Erythroblast (primary cell): ENCODE measurements around the gene UTP18.
"Not testable (repeated sequence)": the region's sequence is repeated elsewhere in the genome, so short reads cannot be mapped to it uniquely, and the experiment has no call there.

Experiments
- DNase-seq, 2 experiments: peaks; one replicate each; lab custom pipeline; 2025; lab: John Stamatoyannopoulos, UW
- GATA1 ChIP-seq: IDR thresholded peaks from 2 replicates; pipeline ENCODE4 v1.6.1; 2011; ENCODE audit warnings: low read depth, mild to moderate bottlenecking, control low read depth, low read length, moderate library complexity
- POLR2A ChIP-seq: IDR thresholded peaks from 2 replicates; pipeline ENCODE4 v1.6.1; 2011; ENCODE audit warnings: mild to moderate bottlenecking, low read length

UTP18 gene

DNA sequence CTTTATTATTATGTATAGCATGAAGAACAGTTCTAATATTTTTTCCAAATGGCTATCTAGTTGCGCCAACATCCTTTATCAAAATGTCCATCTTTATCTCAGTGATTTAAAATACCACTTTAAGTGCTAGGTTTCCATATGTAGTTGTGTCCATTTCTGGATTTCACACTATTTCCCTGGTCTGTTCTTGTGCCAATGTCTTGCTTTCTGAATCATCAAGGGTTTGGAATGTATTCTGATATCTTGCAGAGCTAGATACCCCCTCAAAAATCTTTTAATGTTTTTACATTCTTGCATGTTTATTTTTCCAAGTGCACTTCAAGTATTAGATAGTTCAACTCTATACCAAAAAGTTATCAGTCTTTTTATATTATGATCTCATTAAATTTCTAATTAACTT lies 14.8 kb upstream of the UTP18 start:
- TF ChIP-seq POLR2A (no peak), GATA1 (no peak)
- DNase-seq, result no peak

DNA sequence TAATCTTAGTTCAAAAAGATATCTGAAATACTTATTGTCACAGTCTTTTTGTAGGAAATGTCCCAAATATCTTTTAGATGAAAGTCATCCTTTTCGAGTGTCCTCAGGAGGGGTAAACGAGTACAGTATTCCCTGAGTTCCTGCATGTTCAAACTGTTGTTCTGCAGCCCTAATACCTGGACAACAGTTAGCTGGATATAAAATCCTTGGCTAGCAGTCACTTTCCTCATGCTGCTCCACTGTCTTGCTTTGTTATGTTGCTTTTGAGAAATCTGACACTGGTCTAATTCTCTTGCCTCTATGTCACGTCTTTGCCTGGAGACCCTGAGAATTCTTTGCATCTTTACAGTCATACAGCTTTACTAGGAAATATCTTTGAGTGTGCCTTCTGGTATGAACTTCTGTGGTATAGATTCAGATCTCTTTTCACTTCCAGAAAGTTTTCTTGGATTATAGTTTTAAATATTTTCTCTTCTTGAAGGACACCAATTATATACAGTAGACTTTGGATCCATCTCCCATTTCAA lies 10.0 kb upstream of the UTP18 start:
- TF ChIP-seq POLR2A, result no peak
- TF ChIP-seq GATA1, result no peak
- DNase-seq, result no peak

DNA sequence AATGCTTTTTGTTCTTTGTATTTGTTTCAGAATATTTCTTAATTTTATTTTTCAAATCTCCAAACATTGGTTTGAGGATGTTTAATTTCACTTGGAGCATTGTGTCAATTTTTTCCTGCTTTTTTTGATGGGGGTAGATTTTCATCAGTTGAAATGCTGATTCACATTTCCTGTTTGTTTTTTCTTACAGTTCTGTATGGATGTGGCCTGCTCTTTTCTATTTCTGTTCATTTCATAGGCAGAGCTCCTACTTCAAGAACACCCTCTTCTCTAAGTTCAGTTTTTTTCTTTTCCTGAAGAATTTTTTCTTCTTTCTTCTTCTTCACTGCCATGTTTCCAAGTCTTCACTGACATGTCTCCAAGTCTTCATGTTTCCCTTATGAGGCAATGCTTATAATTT lies 9.3 kb upstream of the UTP18 start:
- DNase-seq, result no peak
- no peak for TF ChIP-seq GATA1
- no peak for TF ChIP-seq POLR2A

DNA sequence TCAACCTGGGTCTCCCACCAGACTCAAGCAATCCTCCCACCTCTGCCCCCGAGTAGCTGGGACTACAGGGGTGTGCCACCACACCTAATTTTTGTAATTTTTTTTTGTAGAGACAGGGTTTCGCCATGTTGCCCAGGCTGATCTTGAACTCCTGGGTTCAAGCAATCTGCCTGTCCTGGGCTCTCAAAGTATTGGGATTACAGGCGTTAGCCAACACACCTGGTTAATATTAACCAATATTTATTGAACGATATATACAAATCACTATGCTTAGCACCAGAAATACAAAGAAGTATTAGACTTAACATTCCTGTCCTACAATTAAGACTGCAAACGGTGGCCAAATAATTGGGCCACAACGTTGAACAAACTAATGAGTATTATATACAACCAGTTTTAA lies 4.7 kb upstream of the UTP18 start:
- no peak for DNase-seq
- no peak for TF ChIP-seq GATA1
- no peak for TF ChIP-seq POLR2A

DNA sequence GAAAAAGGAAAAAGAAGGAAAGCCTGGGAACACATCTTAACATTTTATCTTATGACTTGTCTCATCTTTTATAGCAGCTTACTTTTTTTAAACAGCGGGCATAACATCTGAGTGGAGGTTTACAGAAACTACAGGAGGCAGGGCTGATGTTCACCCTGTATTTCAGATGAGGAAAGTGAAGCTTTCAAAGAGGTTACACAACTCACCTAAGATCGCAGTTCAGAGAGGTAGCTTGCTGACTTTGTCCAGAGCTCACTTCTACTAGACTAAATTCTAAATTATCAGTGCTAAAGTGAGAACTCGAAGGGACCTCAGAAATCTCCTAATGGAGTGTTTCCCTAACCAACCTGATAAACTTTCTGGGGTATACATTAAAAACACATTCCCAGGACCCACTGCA lies 4.2 kb upstream of the UTP18 start:
- TF ChIP-seq POLR2A (no peak), GATA1 (no peak)
- no peak for DNase-seq

DNA sequence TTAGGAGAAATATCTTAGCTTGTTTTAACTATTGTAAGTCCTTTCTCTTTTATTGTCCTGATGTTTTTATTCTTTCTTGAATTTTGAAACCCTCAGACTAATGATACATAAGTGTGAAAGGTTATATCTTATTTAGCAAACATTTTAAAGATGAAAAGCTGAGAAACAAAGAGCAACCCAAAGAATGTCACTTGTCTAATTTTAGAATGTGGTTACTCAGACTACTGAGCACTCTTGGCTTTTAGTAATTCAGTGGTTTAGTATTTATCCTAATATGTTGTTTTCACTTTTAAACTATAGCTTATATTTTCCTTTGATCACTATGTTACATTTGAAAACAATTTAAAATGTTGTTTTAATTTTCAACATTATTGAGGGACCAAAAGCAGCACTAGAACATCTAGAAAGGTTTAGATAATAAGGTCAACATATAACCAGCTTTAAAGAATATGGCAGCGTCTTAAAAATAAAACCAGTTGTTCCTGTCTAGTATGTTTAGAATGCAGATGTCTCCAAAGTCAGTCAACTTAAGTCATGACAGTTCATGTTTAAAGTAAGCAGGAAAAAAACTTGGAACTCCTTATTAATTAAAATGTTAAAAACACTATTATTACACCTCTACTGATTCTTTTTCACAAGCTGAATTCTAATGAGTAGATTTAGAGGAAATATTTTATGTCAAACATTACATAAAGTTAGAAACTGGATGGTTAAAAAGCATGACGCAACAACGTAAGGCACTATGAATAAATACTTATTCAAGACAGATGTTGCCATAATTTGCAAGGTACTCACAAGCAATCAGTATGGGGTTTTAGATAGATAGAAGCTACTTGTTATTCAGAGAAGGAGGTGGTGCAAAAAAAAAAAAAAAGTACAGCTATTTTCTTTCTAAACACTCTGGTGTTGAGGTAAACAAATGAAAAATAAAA lies 2.9 kb upstream of the UTP18 start:
- TF ChIP-seq GATA1 (no peak), POLR2A (no peak)
- peak in 1 of 2 experiments; percentile 21 for DNase-seq

DNA sequence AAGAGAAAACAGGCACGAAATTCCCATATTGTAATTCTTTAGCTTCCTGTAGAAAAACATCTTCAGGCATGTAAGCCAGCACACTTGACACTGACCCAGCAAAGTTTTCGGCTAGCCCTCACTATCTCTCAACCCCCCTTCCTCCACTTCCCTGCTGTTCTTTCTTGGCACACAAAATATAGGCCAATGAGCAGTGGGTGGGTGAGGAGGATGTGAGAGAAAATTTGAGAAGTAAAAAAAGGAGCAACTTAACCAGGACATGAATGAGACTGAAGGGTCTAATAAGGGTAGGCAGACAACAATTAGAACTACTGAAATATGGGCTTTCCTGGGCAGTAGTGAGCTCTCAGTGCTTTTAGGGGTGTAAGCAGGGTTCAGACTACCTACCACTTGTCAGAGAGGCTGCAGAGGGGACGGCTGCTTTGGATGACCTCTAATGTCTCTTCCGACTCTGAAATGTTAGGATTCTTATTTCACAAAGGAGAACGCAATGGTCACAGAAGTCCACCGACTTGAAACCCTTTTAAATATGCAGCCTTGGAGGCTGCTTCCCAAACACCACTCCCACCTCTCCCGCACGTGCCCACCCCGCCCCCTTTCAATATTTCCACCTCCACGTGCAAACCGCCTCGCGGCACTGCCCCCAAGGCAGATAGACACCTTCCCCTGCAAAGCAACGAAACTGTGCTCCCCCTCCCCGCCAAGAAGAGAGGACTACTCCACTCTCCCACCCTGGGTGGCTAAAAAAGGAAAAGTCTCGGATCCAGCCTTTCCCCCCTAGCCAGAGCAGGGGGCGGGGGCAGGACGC lies 1.4 kb upstream of the UTP18 start:
- no peak for TF ChIP-seq GATA1
- no peak for TF ChIP-seq POLR2A
- DNase-seq, result peak; percentile 51 to 62

DNA sequence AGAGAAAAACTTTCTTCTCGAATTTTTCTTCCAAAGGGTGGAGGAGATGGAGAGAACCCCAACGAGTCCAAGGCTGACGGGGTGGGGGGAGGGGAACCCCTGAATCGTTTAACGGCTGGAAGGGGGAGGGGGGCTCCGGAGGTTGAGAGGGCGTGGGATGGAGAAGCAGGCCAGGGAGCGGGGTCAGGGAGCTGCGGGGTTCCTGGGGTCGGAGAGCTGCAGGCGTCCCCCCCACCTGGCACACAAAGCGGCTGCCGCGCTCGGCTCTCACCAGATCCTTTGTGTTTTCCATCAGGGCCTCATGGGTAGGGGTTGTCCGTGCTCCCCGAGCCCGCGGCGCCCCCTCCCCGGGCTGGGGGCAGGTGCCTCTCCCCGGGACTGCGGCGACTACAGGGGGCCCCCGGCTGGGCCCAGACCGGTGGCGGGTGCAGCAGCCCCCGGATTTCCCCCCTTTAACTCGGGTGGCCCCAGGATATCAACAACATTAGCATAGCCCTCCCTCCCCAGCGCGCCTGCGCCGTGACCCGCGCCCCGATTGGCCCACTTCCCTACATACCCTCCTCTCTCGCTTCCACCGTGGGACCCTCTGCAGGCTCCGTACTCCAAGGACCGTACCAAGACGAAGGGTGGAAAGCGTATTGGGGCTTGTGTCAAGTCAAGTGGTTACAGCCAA lies 646 bp upstream of the UTP18 start, which contains the start of gene MBTD1:
TSS of gene MBTD1 (minus strand) at position 486 of the 673 bp plus-strand sequence. CDS start 34,888 bp downstream, outside the sequence.
- TF ChIP-seq POLR2A, result no peak
- TF ChIP-seq GATA1, result no peak
- peak; percentile 97 to 98 for DNase-seq

DNA sequence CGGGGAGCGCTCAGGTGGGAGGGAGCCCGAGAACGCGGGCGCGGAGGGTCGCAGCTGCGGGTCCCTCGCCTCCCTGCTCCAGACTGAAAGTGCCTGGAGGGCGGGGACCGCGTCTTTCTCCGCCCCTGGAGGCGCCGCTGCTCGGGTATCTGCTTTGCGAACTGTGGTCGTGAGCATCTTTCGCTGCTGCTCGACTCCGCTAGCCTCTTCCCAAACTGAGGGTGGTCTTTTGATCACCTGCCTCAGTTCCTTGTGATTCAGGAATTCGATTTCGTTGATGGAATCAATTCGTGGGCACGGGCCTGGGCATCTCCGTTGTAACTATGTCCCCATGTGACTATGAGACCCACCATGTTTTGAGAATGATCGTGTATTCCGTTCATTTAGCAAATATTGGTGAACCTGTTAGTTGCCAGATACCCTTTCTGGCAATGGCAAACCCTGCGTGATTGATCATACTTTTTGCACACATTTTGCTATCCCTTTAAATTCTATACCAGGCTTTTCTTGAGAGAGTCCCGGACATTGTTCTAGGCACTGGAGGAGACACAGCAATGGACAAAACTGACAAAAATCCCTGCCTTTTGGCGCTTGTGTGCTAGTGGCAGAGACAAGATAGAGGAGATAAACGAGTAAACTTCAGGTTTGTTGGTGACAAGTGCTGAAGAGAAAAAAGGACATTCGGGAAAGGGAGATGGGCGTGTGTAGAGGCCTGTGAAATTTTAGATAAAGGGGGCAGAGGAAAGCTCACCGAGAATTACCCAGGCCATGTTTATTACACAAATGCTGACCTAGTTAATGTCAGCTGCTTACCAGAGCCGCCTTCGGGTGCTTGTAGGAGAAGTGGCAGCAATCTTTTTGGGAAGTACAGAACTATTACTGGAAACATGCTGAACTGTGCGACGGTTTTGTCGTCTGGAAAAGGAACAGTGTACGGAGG lies 948 bp downstream of the UTP18 start:
- TF ChIP-seq GATA1 (no peak), POLR2A (peak; percentile 2)
- DNase-seq, result peak; percentile 65 to 66

DNA sequence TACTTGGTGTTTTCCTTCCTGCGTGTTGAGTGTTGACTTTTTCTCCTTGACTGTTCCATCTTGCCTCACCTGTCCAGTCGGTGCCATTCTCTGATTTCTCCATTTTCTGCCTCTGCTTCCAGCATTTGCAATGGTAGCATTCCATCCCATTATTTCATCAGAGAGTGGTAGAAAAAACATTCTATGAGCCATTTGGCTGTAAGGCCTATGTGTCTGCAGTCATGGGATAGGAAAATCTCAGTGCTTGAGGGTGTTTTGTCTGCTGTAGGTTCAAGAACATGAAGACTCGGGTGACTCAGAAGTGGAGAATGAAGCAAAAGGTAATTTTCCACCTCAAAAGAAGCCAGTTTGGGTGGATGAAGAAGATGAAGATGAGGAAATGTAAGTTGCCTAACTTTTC lies 2.7 kb downstream of the UTP18 start:
- no peak for DNase-seq

DNA sequence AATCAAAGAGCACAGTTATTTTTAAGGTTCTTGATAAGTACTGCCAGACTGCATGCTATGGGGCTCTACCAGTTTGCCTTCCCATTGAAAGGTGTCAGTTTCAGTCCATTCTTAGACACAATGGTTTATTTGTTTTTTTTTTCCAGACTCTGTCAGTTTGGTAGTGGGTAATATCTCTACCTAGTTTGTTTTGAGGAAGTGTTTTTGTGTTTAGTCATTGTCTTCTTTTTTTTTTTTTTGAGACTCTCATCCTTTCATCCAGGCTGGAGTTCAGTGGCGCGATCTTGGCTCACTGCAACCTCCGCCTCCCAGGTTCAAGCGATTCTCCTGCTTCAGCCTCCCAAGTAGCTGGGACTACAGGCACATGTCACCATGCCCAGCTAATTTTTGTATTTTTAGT lies 4.1 kb downstream of the UTP18 start:
- not testable (repeated sequence) for DNase-seq

More for the DNA sequence above, 2.7 kb downstream of the UTP18 start:
- TF ChIP-seq POLR2A, result no peak
- no peak for TF ChIP-seq GATA1

DNA sequence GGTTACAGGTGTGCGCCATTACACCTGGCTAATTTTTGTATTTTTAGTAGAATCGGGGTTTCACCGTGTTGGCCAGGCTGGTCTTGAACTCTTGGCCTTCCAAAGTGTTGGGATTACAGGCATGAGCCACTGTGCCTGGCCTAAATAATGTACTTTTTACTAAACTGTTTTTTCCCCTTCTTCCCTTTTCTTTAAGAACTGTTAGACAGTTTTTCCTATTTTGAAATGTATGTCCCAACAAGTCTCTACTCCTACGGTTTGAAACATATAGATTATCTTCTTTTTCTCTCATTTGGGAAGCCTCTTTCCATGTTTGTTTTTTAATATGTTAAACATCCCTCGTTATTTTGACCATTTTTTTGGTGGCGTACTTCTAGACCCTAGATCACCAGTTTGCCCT lies 9.6 kb downstream of the UTP18 start:
- TF ChIP-seq POLR2A (no peak), GATA1 (no peak)
- DNase-seq, result no peak
